Measurements from ENCODE around the gene ZBTB46. TPM values are rescaled to one million over a fixed set of nuclear protein-coding genes. Genes with fewer than 3 reads are reported as not detected.
"Not testable (repeated sequence)": the region's sequence is repeated elsewhere in the genome, so short reads cannot be mapped to it uniquely, and the experiment has no call there.

ZBTB46 gene
- total RNA-seq, 5 donors from 2014 or later (not counting 1 experiment from before 2014, with no cell fraction given): 0.20 to 0.95 (median 0.30) TPM

- H3K36me3 Mint-ChIP-seq: no peaks in the 10 kb centered on the region
- H3K9me3 Mint-ChIP-seq: no peaks in the 10 kb centered on the region
- H3K4me1 Mint-ChIP-seq: peaks cover 13 to 22% (median 21%) of the 10 kb centered on the region in 3 donors
- no peaks in the 10 kb centered on the region for H3K27me3 Mint-ChIP-seq
- DNase-seq (peak; percentile 12 to 88 (median 58)), ATAC-seq (replicated peaks in 1 of 4) (peak; percentile 74 to 92 (median 84))
- Histone ChIP-seq H3K4me3 (ENCODE audit: control insufficient read depth in 1 of 2, extremely low read depth in 1 of 2, low read length in 1 of 2) (peak overlapping the region in 1 of 2 donors; percentile 9), H3K27me3 (replicated peaks in 1 of 2; ENCODE audit: control insufficient read depth in 2 of 2, extremely low read depth in 1 of 2, insufficient read depth in 2 of 2, low read length in 1 of 2) (peaks cover 0 to 3% of the 10 kb centered on the region in 2 experiments), H3K9me3 (no peaks in the 10 kb centered on the region), H3K36me3 (ENCODE audit: control insufficient read depth in 2 of 2, extremely low read depth in 1 of 2, insufficient read depth in 1 of 2, low read length in 1 of 2) (no peaks in the 10 kb centered on the region), H3K4me1 (ENCODE audit: control insufficient read depth in 1 of 2, extremely low read depth in 1 of 2, insufficient read depth in 2 of 2, low read length in 2 of 2) (peaks cover 0 to 25% of the 10 kb centered on the region in 2 experiments), H3K27ac (ENCODE audit: low read length) (peak overlapping the region; percentile 47)
- CTCF ChIA-PET: interaction anchor here (0.6 kb wide), 3 partner anchors 150 to 213 kb away, joined by 3 to 4 read pairs (median 3); partner anchors contain the start of gene UCKL1 (in 1 of the 2)
- WGBS (ENCODE audit: insufficient coverage): 22% methylated on average over 13 of the region's 18 CpGs
- POLR2A ChIA-PET: no interaction called here
- peak overlapping the region; percentile 83 to 84 for H3K27ac Mint-ChIP-seq
- H3K4me3 Mint-ChIP-seq: peak overlapping the region in 2 of 3 donors; percentile 39 to 40
These were observed 49.0 kb downstream of the ZBTB46 start for GRCh38 chr20:63782051-63782471.

GRCh38 chr20:63781181-63781580 lies 49.9 kb downstream of the ZBTB46 start:
- H3K9me3 ChIP-seq: no peaks in the 10 kb centered on the region
- no peak overlapping the region for H3K27ac ChIP-seq (ENCODE audit: low read length)
- Mint-ChIP-seq H3K4me3 (peak overlapping the region in 1 of 3 donors; percentile 40), H3K9me3 (no peaks in the 10 kb centered on the region), H3K36me3 (no peaks in the 10 kb centered on the region), H3K4me1 (peaks cover 13 to 21% (median 20%) of the 10 kb centered on the region in 3 donors), H3K27me3 (no peaks in the 10 kb centered on the region), H3K27ac (peak overlapping the region in 1 of 2 donors; percentile 64)
- WGBS (ENCODE audit: insufficient coverage): 91% methylated on average over 6 of the region's 14 CpGs
- no peaks in the 10 kb centered on the region for H3K36me3 ChIP-seq (ENCODE audit: control insufficient read depth in 2 of 2, extremely low read depth in 1 of 2, insufficient read depth in 1 of 2, low read length in 1 of 2)
- ATAC-seq (replicated peaks in 1 of 4): no peak
- H3K4me3 ChIP-seq (ENCODE audit: control insufficient read depth in 1 of 2, extremely low read depth in 1 of 2, low read length in 1 of 2): no peak overlapping the region
- POLR2A ChIA-PET: interaction anchor here in 1 of 2 donors (0.7 kb wide), 1 partner anchor 25 kb away, joined by 10 read pairs; no protein-coding TSS in a partner anchor
- CTCF ChIA-PET: interaction anchor here (0.6 kb wide), 3 partner anchors 149 to 213 kb away, joined by 3 to 4 read pairs (median 3); partner anchors contain the start of gene UCKL1 (in 1 of the 2)
- H3K4me1 ChIP-seq (ENCODE audit: control insufficient read depth in 1 of 2, extremely low read depth in 1 of 2, insufficient read depth in 2 of 2, low read length in 2 of 2): peaks cover 0 to 20% of the 10 kb centered on the region in 2 experiments
- no peaks in the 10 kb centered on the region for H3K27me3 ChIP-seq (replicated peaks in 1 of 2; ENCODE audit: control insufficient read depth in 2 of 2, extremely low read depth in 1 of 2, insufficient read depth in 2 of 2, low read length in 1 of 2)
- DNase-seq: no peak

GRCh38 chr20:63778857-63779256 lies 52.2 kb downstream of the ZBTB46 start:
- H3K9me3 Mint-ChIP-seq: no peaks in the 10 kb centered on the region
- 77% methylated on average over 4 of the region's 9 CpGs for WGBS (ENCODE audit: insufficient coverage)
- no peak overlapping the region for H3K27ac Mint-ChIP-seq
- ChIA-PET CTCF (no interaction called here), POLR2A (no interaction called here)
- H3K27me3 Mint-ChIP-seq: no peaks in the 10 kb centered on the region
- no peak overlapping the region for H3K4me3 Mint-ChIP-seq
- Histone ChIP-seq H3K9me3 (no peaks in the 10 kb centered on the region), H3K4me3 (ENCODE audit: control insufficient read depth in 1 of 2, extremely low read depth in 1 of 2, low read length in 1 of 2) (no peak overlapping the region), H3K4me1 (ENCODE audit: control insufficient read depth in 1 of 2, extremely low read depth in 1 of 2, insufficient read depth in 2 of 2, low read length in 2 of 2) (peaks cover 2 to 30% of the 10 kb centered on the region in 2 experiments), H3K36me3 (ENCODE audit: control insufficient read depth in 2 of 2, extremely low read depth in 1 of 2, insufficient read depth in 1 of 2, low read length in 1 of 2) (no peaks in the 10 kb centered on the region), H3K27me3 (replicated peaks in 1 of 2; ENCODE audit: control insufficient read depth in 2 of 2, extremely low read depth in 1 of 2, insufficient read depth in 2 of 2, low read length in 1 of 2) (peaks cover 0 to 4% of the 10 kb centered on the region in 2 experiments), H3K27ac (ENCODE audit: low read length) (no peak overlapping the region)
- H3K36me3 Mint-ChIP-seq: no peaks in the 10 kb centered on the region
- peaks cover 15 to 23% (median 17%) of the 10 kb centered on the region in 3 donors for H3K4me1 Mint-ChIP-seq
- ATAC-seq (replicated peaks in 1 of 4): no peak
- DNase-seq: no peak

- peaks cover 3 to 34% of the 10 kb centered on the region in 2 experiments for H3K4me1 ChIP-seq (ENCODE audit: control insufficient read depth in 1 of 2, extremely low read depth in 1 of 2, insufficient read depth in 2 of 2, low read length in 2 of 2)
- Mint-ChIP-seq H3K36me3 (no peaks in the 10 kb centered on the region), H3K9me3 (no peaks in the 10 kb centered on the region), H3K27ac (no peak overlapping the region), H3K27me3 (no peaks in the 10 kb centered on the region), H3K4me1 (peaks cover 15 to 23% (median 17%) of the 10 kb centered on the region in 3 donors), H3K4me3 (no peak overlapping the region)
- H3K4me3 ChIP-seq (ENCODE audit: control insufficient read depth in 1 of 2, extremely low read depth in 1 of 2, low read length in 1 of 2): no peak overlapping the region
- peaks cover 0 to 4% of the 10 kb centered on the region in 2 experiments for H3K27me3 ChIP-seq (replicated peaks in 1 of 2; ENCODE audit: control insufficient read depth in 2 of 2, extremely low read depth in 1 of 2, insufficient read depth in 2 of 2, low read length in 1 of 2)
- no peaks in the 10 kb centered on the region for H3K36me3 ChIP-seq (ENCODE audit: control insufficient read depth in 2 of 2, extremely low read depth in 1 of 2, insufficient read depth in 1 of 2, low read length in 1 of 2)
- H3K9me3 ChIP-seq: no peaks in the 10 kb centered on the region
- CTCF ChIA-PET: no interaction called here
- POLR2A ChIA-PET: no interaction called here
- no peak overlapping the region for H3K27ac ChIP-seq (ENCODE audit: low read length)
- 51% methylated on average over 9 of the region's 19 CpGs for WGBS (ENCODE audit: insufficient coverage)
- no peak for ATAC-seq (replicated peaks in 1 of 4)
- no peak for DNase-seq
These were observed 52.9 kb downstream of the ZBTB46 start for GRCh38 chr20:63778034-63778752.

GRCh38 chr20:63777614-63778013 lies 53.5 kb downstream of the ZBTB46 start:
- DNase-seq: no peak
- no peaks in the 10 kb centered on the region for H3K9me3 Mint-ChIP-seq
- POLR2A ChIA-PET: no interaction called here
- no peak overlapping the region for H3K27ac Mint-ChIP-seq
- peaks cover 14 to 20% (median 15%) of the 10 kb centered on the region in 3 donors for H3K4me1 Mint-ChIP-seq
- H3K36me3 Mint-ChIP-seq: no peaks in the 10 kb centered on the region
- H3K4me3 ChIP-seq (ENCODE audit: control insufficient read depth in 1 of 2, extremely low read depth in 1 of 2, low read length in 1 of 2): no peak overlapping the region
- no peaks in the 10 kb centered on the region for H3K36me3 ChIP-seq (ENCODE audit: control insufficient read depth in 2 of 2, extremely low read depth in 1 of 2, insufficient read depth in 1 of 2, low read length in 1 of 2)
- no peaks in the 10 kb centered on the region for H3K9me3 ChIP-seq
- no peak for ATAC-seq (replicated peaks in 1 of 4)
- no peaks in the 10 kb centered on the region for H3K27me3 Mint-ChIP-seq
- CTCF ChIA-PET: no interaction called here
- H3K4me1 ChIP-seq (ENCODE audit: control insufficient read depth in 1 of 2, extremely low read depth in 1 of 2, insufficient read depth in 2 of 2, low read length in 2 of 2): peaks cover 3 to 32% of the 10 kb centered on the region in 2 experiments
- WGBS (ENCODE audit: insufficient coverage): 92% methylated on average over 7 of the region's 13 CpGs
- no peak overlapping the region for H3K4me3 Mint-ChIP-seq
- peaks cover 0 to 8% of the 10 kb centered on the region in 2 experiments for H3K27me3 ChIP-seq (replicated peaks in 1 of 2; ENCODE audit: control insufficient read depth in 2 of 2, extremely low read depth in 1 of 2, insufficient read depth in 2 of 2, low read length in 1 of 2)
- H3K27ac ChIP-seq (ENCODE audit: low read length): no peak overlapping the region

GRCh38 chr20:63776875-63777274 lies 54.2 kb downstream of the ZBTB46 start:
- ATAC-seq (replicated peaks in 1 of 4); DNase-seq; POLR2A ChIA-PET; H3K27me3 ChIP-seq (replicated peaks in 1 of 2; ENCODE audit: control insufficient read depth in 2 of 2, extremely low read depth in 1 of 2, insufficient read depth in 2 of 2, low read length in 1 of 2); H3K9me3 ChIP-seq; H3K27me3 Mint-ChIP-seq; H3K4me3 ChIP-seq (ENCODE audit: control insufficient read depth in 1 of 2, extremely low read depth in 1 of 2, low read length in 1 of 2); H3K36me3 ChIP-seq (ENCODE audit: control insufficient read depth in 2 of 2, extremely low read depth in 1 of 2, insufficient read depth in 1 of 2, low read length in 1 of 2); H3K4me3 Mint-ChIP-seq; H3K27ac Mint-ChIP-seq; H3K27ac ChIP-seq (ENCODE audit: low read length); H3K9me3 Mint-ChIP-seq; H3K36me3 Mint-ChIP-seq: not testable (repeated sequence)
- peaks cover 3 to 25% of the 10 kb centered on the region in 2 experiments for H3K4me1 ChIP-seq (ENCODE audit: control insufficient read depth in 1 of 2, extremely low read depth in 1 of 2, insufficient read depth in 2 of 2, low read length in 2 of 2)
- H3K4me1 Mint-ChIP-seq: peaks cover 7 to 13% (median 8%) of the 10 kb centered on the region in 3 donors
- CTCF ChIA-PET: interaction anchor here in 1 of 2 donors (0.7 kb wide), 1 partner anchor 619 kb away, joined by 3 read pairs; no protein-coding TSS in a partner anchor
- WGBS (ENCODE audit: insufficient coverage): 90% methylated on average over 5 of the region's 23 CpGs
